ENCODE measurements around the gene CHD3.
A peak's percentile ranks its signal among the peaks of the same experiment; 100 is the strongest.

CHD3 gene

GRCh38 chr17:7864995-7865650 is 23.5 kb upstream of the CHD3 start:
- no peak for DNase-seq (ENCODE audit: low read depth in 3 of 3, low spot score in 1 of 3)

- no peak for DNase-seq (ENCODE audit: low read depth in 3 of 3, low spot score in 1 of 3)
Measured at GRCh38 chr17:7867881-7868329, 20.7 kb upstream of the CHD3 start.

- no peak for DNase-seq (ENCODE audit: low read depth in 3 of 3, low spot score in 1 of 3)
Measured at GRCh38 chr17:7873051-7873450, 15.5 kb upstream of the CHD3 start.

GRCh38 chr17:7875804-7876370 is 12.7 kb upstream of the CHD3 start:
- no peak for DNase-seq (ENCODE audit: low read depth in 3 of 3, low spot score in 1 of 3)

GRCh38 chr17:7878234-7878633 is 10.4 kb upstream of the CHD3 start:
- DNase-seq (ENCODE audit: low read depth in 3 of 3, low spot score in 1 of 3): no peak

- no peak for DNase-seq (ENCODE audit: low read depth in 3 of 3, low spot score in 1 of 3)
Measured at GRCh38 chr17:7880076-7880868, 8.3 kb upstream of the CHD3 start.

- DNase-seq (ENCODE audit: low read depth in 3 of 3, low spot score in 1 of 3): no peak
Measured at GRCh38 chr17:7881276-7882054, 7.1 kb upstream of the CHD3 start.

GRCh38 chr17:7882068-7882467 is 6.5 kb upstream of the CHD3 start:
- no peak for DNase-seq (ENCODE audit: low read depth in 3 of 3, low spot score in 1 of 3)

- DNase-seq (ENCODE audit: low read depth in 3 of 3, low spot score in 1 of 3): no peak
Measured at GRCh38 chr17:7882629-7883028, 6.0 kb upstream of the CHD3 start.

GRCh38 chr17:7883781-7884386 is 4.7 kb upstream of the CHD3 start:
- no peak for DNase-seq (ENCODE audit: low read depth in 3 of 3, low spot score in 1 of 3)

GRCh38 chr17:7884581-7885366 is 3.8 kb upstream of the CHD3 start:
- DNase-seq (ENCODE audit: low read depth in 3 of 3, low spot score in 1 of 3): peak in 1 of 3 donors; percentile 32

- peak in 1 of 3 donors; percentile 32 for DNase-seq (ENCODE audit: low read depth in 3 of 3, low spot score in 1 of 3)
Measured at GRCh38 chr17:7885367-7886226, 3.0 kb upstream of the CHD3 start.

- DNase-seq (ENCODE audit: low read depth in 3 of 3, low spot score in 1 of 3): peak in 2 of 3 donors; percentile 30 to 34
Measured at GRCh38 chr17:7886227-7887037, 2.2 kb upstream of the CHD3 start.

GRCh38 chr17:7887038-7887481 is 1.5 kb upstream of the CHD3 start:
- DNase-seq (ENCODE audit: low read depth in 3 of 3, low spot score in 1 of 3): no peak

- peak; percentile 72 to 80 (median 79) for DNase-seq (ENCODE audit: low read depth in 3 of 3, low spot score in 1 of 3)
Measured at GRCh38 chr17:7887482-7888183, 956 bp upstream of the CHD3 start.

- DNase-seq (ENCODE audit: low read depth in 3 of 3, low spot score in 1 of 3): no peak
Measured at GRCh38 chr17:7889166-7889955, 772 bp downstream of the CHD3 start.
